SHP77 treated with DMSO at 0.1 percent for 48 hours (cell line): ENCODE measurements around the gene SIX4.
"Not testable (repeated sequence)": the region's sequence is repeated elsewhere in the genome, so short reads cannot be mapped to it uniquely, and the experiment has no call there.

Experiments
- DNase-seq: peaks from one replicate; lab custom pipeline; 2025; lab: John Stamatoyannopoulos, UW

The SIX4 gene

DNA sequence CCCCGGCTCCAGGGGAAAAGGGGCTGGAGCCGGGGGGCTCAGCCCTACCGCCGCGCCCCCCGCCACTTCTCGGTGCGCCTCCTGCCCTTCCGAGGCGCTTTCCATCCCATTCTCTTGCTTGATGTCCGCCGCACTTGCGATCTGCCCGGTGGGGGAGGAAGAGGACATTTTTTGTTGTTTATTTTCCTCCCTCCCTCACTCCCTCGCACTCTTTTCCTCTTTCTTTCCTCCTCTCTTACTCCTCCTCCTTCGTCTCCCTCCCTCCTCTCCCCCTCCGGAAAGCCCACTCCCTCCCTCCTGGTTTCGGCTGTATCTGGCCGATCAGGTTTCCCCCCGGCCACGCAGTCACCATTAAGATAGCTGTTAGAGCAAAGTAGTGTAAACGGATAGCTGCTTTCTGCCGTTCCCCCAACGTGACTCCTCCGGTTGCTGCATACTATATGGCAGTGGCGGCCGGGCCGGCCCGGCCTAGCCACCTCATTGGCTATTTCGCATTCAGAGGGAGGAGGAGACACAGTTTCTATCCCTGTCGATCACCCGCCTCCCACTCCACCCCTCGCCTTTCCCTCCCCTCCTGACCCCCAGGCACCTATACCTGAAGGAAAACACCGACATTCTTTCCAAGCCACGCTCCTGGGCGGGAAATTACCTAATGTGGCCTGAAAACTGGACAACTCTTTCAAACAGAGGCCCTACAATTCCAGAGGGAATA is at the start of gene SIX4:
SIX4 (minus strand) TSS at position 445 of the 712 bp plus-strand sequence; CDS start at position 168, 277 bp downstream.
- peak; percentile 76 for DNase-seq

DNA sequence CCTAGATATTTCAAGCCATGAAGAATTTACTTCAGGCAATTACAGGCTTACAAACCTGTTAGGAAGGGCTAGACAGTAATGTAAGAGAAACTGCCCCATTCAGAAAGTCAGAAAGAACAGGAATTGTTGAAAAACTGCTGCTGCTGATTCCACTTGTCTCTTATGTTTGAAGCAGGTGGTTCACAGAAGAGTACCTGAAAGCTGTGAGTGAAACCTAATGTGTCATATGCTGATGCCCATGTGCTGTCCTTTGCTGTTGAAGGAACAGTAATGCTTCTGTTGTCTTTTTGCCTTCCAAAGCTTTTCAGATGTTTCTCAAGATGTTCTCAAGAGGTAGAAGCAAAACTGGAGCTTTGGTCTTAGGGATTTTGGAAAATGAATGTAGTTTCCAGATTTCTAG is 49.4 kb upstream of the SIX4 start:
- DNase-seq: no peak

DNA sequence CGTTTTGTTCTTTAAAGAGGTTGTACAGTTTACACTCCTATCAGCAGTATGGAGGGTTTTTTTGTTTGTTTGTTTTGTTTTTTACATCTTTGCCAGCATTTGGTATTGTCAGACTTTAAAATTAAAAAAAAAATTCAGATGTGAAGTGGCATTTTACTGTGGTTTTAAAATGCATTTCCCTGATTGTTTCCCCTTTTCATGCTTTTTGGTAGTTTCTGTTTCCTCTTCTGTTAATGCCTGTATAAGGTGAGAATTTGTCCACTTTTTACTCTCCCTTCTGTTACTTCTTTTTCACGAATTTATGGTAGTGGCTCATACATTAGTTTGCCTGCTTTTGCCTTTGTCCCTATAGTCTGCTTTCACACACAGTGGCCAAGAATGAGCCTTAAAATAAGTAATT is 47.0 kb upstream of the SIX4 start:
- DNase-seq: no peak

DNA sequence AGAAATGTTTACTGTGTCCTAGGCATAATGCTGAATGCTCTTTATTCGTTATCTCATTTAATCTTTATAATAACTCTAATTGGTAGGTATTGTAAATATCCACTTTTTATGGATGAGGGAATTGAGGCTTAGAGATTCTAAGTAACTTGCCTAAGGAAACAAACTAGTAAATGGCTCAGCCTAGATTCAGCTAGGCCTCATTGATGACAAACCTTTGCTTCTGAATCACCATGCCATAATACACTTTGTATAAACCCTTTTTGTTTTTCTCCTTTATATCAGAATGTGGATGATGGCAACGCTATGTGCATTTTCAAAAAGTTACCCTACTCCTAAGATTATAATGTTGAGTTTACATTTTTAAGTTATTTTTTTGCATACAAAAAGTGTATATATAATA is 44.5 kb upstream of the SIX4 start:
- DNase-seq: no peak

DNA sequence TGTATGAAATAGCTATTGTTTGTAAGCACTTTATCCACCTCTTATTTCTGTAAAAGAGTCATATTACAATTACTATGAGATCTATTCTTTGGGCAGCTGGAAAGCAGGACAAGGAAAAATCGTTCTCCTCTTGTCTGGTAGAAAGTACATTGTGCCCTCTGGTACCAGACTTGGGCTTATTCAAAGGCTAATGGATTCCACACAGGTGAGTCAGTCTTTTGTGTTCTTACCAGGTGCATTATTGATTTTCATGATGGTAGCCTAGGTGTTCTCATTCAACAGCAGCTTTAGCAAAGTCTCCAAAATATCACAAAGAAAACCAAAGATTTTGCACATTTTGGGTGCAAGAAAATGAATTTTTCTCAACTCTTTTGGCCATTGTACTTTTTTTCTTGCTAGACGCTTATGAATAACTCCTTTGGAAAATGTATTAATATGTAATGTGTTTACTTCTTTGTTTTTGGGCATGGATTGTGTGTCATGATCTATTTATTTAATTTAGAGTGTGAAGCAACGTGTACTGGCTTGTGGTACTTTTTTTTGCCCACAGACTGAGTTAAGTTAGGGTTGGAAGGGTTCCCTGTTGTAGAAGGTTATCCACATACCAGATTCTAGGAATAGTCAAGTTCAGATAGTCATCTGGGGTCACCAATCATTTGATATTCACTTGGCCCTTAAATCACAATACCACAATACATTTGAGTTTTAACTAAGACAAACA is 36.7 kb upstream of the SIX4 start:
- DNase-seq: no peak

DNA sequence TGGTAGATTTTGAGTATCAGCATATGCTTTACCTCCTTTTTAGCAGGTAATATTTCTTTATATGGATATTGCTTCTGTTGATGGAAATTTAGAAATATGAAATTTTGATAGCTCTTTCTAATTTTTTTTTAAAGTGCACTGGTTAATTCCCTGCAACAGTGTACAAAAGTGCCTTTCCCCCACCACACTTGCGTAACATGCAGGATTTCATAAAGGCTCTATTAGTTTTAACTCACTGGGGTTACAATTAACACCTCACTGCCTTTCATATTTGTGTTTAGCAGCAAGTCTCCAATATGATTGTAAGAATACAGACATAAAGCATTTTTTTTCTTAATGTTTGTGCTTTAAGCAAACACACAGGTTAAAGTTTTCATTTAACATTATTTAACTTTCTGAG is 36.1 kb upstream of the SIX4 start:
- no peak for DNase-seq

DNA sequence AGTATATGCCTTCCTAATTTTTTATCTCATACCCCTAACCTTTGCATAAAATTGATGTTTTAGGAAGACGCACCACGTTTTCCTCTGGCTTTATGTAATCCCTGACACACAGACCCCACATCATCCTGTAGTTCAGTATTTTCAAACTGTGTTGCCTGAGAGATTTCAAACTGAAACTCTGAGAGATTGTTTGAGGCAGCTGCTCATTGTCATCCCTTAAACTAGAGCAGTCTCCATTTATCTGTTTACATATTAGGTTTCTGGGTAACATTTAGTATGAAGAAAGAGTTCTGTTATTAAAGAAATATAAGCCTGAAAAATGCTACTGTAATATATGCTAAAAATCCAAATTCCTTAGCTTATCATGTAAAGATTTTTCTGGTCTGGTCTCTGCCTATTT is 34.7 kb upstream of the SIX4 start:
- no peak for DNase-seq

DNA sequence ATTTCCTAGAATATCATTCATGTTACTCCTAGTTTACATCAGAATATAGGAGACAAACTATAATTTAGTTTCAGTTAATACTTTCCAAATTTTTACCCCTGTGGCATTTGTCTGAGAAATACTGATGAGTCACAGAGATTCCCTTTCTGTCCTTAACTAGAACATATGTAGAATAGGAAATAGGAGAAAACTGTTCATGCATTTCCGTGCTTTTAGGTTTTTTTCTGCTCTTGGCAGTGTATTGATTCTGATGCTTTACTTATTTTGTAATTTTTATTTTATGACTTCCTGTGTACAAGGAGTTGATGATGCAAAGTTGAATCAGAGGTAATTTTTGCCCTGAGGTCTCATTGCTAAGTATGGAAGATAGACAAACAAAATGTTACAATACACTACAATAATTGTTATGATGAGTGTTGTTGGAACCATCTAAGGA is 33.4 kb upstream of the SIX4 start:
- no peak for DNase-seq

DNA sequence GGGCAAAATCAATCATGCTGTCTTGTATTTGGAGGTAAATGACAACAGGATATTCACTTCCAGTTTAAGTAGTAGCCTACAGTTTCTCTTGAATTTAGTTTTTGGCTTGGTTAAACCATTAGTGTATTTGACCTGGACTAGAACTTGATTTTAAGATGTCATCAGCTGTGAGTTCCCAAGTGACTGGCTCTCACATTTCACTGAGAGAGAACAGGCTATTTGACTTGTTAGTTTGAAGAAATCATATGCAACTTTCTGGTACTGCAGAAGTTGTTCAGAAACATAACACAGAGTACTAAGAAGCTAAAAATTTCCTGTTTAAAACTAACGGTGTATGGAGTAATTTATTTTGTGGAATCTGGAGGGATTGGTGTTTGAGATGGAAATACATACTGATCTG is 32.7 kb upstream of the SIX4 start:
- no peak for DNase-seq

DNA sequence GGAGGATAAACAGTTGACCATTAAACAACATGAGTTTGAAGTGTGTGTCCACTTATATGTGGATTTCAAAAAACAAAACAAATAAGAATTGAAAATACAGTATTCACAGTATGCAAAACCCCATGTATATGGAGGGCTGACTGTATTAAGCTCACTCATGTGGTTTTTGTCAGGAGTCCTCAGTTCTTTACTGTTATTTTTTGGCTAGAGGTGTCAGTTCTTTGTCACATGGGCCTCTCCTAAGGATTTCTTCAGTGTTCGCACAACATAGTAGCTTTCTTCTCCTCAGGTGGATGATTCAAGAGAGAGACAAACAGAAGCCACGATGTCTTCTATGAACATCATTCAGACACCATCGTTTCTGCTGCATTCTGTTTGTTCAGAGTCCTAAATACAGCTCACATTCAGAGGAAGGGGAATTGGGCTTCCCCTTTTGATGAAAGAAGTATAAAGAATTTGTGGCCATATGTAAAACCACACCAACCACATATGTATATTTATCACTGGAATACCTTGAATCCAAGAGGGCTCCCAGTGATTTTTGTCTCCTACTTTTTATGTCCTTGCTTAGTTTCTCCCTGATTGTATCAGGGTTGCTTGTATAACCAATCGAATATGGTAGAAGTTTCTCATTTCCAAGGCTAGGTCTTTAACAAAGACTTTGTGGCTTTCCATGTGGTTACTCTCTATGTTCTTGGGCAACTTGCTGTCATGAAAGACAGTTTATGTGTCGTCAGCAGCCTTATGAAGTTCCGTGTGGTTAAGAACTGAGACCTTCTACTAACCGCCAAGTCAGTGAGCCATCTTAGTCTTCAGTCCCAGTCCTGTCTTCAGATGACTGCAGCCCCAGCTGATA is 29.3 kb upstream of the SIX4 start:
- DNase-seq: no peak

DNA sequence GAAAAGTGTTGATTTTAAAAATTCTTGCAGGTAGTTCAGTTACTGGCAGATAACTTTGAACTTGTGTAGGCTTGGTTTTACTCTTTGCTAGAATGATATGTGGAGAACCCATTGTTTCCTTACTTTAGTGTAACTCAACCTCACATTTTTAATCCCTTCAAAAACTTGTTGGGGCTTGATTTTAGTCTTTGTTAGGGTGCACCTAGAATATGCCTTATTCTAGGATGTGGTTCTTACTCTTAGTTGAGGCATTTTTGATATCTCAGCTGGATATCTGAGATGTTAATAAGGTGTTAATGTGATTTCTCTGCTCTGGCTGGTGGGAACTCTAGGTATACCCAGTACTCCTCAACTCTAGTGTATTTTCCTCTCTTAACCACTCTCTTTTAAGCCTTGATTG is 20.4 kb upstream of the SIX4 start:
- no peak for DNase-seq

DNA sequence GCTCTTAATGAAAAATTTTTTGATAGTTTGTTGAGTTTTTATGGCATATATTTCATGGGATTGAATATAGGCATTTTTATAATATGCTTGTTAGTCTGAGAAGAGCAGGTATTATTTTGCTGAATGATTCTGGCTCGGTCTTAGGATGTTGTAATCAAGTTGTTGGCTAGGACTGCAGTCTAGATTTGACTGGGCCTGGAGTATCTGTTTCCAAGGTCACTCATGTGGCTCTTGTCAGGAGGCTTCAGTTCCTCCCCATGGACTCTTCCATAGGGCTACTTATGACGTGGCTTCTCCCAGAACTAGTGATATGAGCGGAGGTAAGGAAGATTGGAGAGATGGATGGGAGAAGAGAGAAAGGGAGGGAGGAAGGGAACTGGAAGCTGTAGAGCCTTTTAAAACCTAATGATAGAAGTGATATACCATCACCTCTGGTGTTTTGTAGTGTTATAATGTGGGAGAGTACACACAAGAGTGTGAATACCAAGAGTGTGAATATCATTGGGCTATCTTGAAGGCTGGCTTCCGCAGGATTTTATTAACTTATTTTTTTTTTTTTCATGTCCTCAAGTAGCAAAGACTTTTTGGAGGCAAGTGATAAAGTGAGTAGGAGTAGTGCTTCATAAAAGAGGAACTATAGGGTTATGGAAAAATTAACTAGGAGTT is 14.8 kb upstream of the SIX4 start:
- no peak for DNase-seq

DNA sequence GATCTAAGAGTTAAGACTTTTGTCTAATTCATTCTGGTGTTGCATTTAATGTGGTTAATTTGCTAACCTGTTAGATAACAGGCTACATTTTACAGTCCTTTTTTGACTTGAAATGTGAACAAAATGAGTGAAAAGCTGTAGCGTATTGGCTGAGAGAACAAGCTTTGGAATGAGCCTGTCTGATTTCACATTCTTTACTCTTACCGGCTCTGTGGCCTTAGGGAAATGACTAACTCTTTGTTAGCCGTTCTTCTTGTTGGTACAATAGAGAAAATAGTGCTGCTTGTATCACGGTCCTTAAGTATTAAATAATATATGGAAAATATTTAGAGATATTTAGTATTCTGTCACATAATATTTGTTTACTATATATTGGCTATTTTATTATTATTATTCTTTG is 12.3 kb upstream of the SIX4 start:
- DNase-seq: no peak

DNA sequence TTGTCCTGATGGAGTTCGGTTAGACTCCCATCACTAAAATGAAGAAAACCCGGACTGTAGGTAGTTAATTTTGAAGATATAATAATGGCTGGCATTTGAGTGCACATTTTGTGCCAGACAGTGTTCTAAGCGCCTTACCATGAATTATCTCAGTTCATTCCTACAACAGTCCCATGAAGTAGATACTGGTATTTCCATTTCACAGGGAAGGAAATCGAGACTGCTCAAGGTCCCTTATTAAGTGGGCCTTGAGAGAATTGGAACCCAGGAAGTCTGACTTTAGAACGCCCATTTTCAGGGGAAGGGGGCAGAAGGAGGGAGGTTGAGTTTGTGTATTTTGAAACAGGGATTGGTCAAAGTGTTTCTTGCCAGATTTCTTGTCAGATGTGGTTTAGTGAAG is 11.3 kb upstream of the SIX4 start:
- DNase-seq: no peak

DNA sequence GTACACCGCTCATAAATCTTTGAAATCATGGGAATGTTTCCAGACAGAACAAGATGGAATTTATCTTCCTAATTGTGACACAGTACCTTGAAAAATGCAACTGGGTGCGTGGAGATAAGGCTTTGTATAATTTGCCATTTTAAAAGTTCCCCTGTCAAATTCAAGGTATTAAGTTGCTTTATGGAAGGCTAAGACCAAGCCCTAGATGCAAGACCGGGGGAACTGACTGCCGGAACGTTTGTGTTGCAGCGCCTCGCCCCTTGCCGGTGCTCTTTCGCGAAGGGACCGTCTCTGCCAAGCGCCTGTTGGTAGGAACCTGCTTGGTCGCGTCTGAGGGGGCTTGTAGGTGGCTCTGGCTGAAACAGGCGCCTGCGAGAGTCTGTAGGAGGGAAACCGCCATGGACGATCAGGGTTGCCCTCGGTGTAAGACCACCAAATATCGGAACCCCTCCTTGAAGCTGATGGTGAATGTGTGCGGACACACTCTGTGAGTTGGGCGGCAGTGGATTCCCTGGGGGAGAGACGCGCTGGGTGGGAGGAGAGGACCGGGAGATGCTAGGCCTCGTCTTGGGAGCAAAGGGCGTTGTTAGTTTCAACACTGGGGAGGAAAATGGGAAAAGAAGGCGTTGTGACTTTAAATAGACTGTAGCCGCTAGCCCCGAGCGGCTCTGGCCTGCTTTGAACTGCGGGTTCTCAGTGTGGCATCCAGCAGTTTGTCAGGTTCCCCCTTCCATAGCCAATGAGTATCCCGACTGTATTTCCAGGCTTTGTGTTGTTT is 10.5 kb upstream of the SIX4 start, which contains the start of gene MNAT1:
MNAT1 (plus strand) TSS at position 297 of the 778 bp plus-strand sequence; CDS start at position 399, 102 bp downstream.
- DNase-seq: peak; percentile 55

DNA sequence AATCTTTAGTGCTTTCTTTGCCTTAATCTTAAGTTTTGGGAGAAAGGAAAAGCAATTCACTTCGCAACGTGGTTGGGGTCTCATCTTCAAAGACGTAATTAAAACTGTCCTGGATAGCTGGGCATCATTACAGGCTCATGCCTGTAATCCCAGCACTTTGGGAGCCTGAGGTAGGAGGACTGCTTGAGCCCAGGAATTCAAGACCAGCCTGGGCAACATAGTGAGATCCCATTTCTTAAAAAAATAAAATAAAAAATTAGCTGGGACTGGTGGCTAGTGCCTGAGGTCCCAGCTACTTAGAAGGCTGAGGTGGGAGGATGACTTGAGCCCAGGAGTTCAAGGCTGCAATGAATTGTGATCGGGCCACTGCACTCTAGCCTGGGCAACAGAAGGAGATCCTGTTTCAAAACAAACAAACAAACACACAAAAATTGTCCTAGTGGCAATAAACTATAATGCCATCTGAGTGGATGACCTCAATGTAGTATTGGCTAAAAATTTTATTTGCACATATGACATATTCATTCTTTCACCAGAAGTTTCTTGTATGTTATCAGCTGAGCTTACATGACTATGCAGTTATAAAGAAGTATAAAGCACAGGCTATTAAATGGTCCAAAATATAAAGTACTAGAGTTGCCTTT is 8.8 kb upstream of the SIX4 start:
- DNase-seq: no peak

DNA sequence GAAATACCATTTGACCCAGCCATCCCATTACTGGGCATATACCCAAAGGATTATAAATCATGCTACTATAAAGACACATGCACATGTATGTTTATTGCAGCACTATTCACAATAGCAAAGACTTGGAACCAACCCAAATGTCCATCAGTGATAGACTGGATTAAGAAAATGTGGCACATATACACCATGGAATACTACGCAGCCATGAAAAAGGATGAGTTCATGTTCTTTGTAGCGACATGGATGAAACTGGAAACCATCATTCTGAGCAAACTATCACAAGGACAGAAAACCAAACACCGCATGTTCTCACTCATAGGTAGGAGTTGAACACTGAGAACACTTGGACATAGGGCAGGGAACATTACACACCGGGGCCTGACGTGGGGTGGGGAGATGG is 7.1 kb upstream of the SIX4 start:
- not testable (repeated sequence) for DNase-seq

DNA sequence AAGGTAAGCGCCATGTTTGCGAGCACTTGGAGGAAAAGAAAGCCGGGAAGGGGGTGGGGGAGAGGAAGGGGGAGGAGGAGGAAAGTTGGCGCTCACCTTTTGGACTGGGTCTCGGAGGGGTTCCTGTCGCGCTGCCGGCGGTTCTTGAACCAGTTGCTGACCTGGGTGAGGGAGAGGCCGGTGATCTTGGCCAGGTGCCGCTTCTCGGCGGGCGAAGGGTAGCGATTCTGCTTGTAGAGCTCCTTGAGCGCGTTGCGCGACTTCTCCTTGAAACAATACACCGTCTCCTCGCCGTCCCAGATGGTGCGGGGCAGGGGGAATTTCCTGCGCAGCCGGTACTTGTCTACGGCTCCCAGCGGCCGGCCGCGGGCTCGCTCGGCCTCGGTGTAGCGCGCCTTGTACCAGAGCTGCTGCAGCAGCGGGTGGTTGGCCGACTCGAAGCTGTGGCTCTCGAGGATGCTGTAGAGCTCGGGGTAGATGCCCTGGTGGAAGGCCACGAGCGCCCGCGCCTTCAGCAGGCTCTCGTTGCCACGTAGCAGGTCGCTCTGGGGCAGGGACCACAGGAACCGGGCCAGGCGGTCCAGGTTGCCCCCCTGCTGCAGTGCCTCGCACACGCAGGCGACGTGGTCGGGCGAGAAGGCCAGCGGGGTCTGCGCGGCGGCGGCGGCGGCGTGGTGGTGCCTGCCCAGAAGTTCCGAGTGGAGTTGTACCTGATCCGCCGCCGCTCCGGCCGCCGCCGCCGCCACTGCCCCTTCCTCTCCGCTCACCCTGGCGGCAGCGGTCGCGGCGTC is 840 bp downstream of the SIX4 start:
- DNase-seq: no peak

DNA sequence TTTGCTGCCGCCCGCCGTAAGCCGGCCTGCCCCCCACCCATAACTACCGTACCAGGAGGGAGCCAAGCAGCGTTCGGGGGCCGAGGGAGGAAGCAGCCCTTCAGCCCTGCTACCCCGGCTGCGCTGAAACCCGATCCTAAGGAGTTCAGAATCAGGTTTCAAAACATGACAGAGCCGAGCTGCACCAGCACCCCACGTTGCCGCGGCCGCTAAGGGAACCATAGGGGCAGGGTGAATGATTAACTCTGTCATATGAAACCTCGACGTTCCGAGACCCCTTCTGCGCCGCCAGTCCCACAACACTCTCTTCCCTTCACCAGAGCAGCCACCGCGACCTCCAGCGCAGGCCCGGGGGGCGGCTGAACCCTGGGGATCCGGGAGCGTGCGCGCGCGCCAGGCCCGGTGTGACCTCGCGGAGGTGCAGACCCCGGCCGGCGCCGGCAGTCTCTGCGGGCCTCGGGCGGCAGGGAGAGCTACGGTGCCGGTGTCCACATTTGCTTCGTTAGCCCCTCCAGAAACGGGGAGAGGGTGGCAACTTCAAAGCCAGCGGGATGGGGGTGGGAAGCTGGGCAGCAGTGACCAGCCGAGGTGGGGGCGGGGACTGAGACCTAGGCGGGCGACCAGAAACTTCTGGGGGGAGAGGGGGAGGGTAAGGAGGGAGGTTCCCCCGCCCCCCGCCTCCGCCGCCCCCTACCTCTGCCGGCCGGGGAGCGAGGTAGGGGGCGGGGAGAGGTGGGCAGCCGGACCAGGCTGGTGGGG is 1.6 kb downstream of the SIX4 start:
- no peak for DNase-seq

DNA sequence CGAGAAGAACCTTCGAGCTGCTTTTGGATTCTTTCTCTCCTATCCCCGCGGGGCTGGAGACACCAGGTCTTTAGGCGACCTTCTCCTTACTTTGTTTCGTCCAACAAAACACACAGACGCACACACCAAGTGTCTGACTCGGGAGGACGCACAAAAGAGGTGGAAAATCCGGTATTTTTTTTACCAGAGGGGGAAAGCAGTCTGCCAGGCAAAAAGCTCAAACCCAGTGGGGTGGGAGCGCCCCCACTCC is 2.1 kb downstream of the SIX4 start:
- DNase-seq: no peak
